ENCODE data around the gene EVX2. TPM values are rescaled to one million over a fixed set of nuclear protein-coding genes. Genes with fewer than 3 reads are reported as not detected.

The EVX2 gene
- total and polyA plus RNA-seq, 2 donors (not counting 1 experiment from before 2014, with no cell fraction given) = not detected

GRCh38 chr2:176067589-176068418 lies 16.0 kb downstream of the EVX2 start:
- Histone ChIP-seq H3K36me3 (replicated peaks in 1 of 2; ENCODE audit: control extremely low read depth in 1 of 2, control insufficient read depth in 1 of 2, extremely low read depth in 1 of 2, insufficient read depth in 2 of 2, low read length in 1 of 2) (no peaks in the 10 kb centered on the region), H3K9ac (ENCODE audit: low read length) (no peak overlapping the region), H3K4me2 (replicated peaks; ENCODE audit: low read depth, low read length, poor library complexity, severe bottlenecking) (peak overlapping the region; percentile 35), H3K27me3 (replicated peaks in 1 of 4; ENCODE audit: control extremely low read depth in 1 of 4, control insufficient read depth in 3 of 4, insufficient read depth in 4 of 4, low read length in 3 of 4) (peaks cover 1 to 68% (median 51%) of the 10 kb centered on the region in 4 experiments), H3K4me3 (ENCODE audit: control extremely low read depth in 1 of 5, extremely low read depth in 1 of 5, insufficient read depth in 1 of 5, low read depth in 2 of 5, low read length in 4 of 5) (no peak overlapping the region), H4K20me1 (ENCODE audit: control insufficient read depth, insufficient read depth, low read length, poor library complexity, severe bottlenecking) (no peaks in the 10 kb centered on the region), H3K4me1 (ENCODE audit: control insufficient read depth in 2 of 2, insufficient read depth in 2 of 2, low read length in 2 of 2) (peaks cover 11 to 14% of the 10 kb centered on the region in 2 donors), H3K27ac (ENCODE audit: low read length in 2 of 2) (no peak overlapping the region), H3K9me3 (ENCODE audit: control extremely low read depth in 1 of 3, control insufficient read depth in 2 of 3, insufficient read depth in 1 of 3, low read length in 2 of 3) (peaks cover 0 to 31% (median 0%) of the 10 kb centered on the region in 3 donors), H3K79me2 (ENCODE audit: control insufficient read depth, insufficient read depth, low read length) (no peaks in the 10 kb centered on the region), H2AFZ (ENCODE audit: insufficient read depth, low read depth, low read length, poor library complexity, severe bottlenecking) (no peak overlapping the region)
- TF ChIP-seq EZH2 (IDR thresholded peaks at IDR 0.05; ENCODE audit: borderline replicate concordance, insufficient read depth, low read depth, low read length, poor library complexity, severe bottlenecking) (no peak), CTCF (IDR thresholded peaks at IDR 0.05) (no peak)
- intact Hi-C loops (cut with micrococcal nuclease) = no loop called here
- Mint-ChIP-seq H3K27ac (no peak overlapping the region), H3K4me1 (peaks cover 7% of the 10 kb centered on the region), H3K27me3 (peaks cover 68% of the 10 kb centered on the region), H3K9me3 (ENCODE audit: insufficient read depth) (no peaks in the 10 kb centered on the region), H3K4me3 (no peak overlapping the region)
- DNase-seq (peak; percentile 7), ATAC-seq (ENCODE audit: low read depth) (no peak)
- WGBS (ENCODE audit: insufficient coverage) = 7% methylated on average over 35 of the region's 38 CpGs
- ChIA-PET POLR2A (no interaction called here), CTCF (no interaction called here)
